GM21786 (cell line): ENCODE data around the gene BRINP3.
"Not testable (repeated sequence)": the region's sequence is repeated elsewhere in the genome, so short reads cannot be mapped to it uniquely, and the experiment has no call there.

Experiments
- ATAC-seq: cut with Tn5 transposase; IDR thresholded peaks from one replicate; pipeline ENCODE4 v1.9.1; 2021; ENCODE audit not compliant: unreplicated experiment

BRINP3 gene

GRCh38 chr1:190477762-190478148 lies at the start of gene BRINP3:
BRINP3 (minus strand) TSS chr1:190477864.
- peak; percentile 10 for ATAC-seq

DNA sequence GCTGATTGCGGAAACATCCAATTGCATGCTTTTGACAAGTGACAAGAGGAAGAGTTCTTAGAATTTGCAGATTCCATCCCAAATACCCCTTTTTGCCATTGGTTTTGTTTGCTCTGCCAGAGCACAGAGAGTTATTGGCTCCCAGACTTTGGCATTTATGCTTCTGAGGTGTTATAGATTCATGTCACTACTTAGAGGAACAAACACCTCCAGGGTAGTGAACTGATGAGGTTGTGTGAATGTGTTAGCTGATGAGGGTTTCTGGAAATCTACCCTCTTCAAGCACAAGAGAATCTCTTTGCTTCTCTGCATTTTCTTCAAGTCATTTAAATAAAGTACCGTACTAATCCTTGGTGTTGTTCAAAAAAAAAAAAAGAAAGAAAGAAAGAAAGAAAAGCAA lies 33.9 kb upstream of the BRINP3 start:
- no peak for ATAC-seq

DNA sequence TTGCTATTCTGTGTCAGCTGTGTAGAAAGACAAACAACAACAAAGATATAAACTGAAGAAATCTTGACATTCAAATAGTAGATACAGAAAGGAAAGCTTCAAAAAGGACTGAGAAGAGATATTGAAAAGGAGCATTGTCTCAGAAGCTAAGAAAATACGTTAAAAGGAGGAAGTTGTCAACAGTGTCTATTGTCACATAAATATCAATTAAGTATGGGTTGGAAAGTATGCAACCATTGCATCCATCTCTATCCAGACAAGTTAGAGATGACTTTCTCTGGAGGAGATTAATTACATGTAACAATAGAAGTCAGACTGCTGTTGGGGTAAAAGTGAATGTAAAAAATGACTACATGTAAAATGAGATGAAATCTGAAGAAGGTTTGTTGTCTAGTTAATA lies 29.7 kb upstream of the BRINP3 start:
- ATAC-seq = no peak

DNA sequence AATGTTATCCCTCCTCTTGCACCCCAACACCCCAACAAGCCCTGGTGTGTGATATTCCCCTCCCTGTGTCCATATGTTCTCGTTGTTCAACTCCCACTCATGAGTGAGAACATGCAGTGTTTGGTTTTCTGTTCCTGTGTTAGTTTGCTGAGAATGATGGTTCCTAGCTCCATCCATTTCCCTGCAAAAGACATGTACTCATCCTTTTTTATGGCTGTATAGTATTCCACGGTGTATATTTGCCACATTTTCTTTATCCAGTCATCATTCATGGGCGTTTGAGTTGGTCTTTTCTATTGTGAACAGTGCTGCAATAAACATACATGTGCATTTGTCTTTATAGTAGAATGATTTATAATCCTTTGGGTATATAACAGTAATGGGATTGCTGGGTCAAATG lies 26.9 kb upstream of the BRINP3 start:
- not testable (repeated sequence) for ATAC-seq

- no peak for ATAC-seq
Observed at GRCh38 chr1:190497565-190497964, 19.9 kb upstream of the BRINP3 start.

GRCh38 chr1:190494451-190494850 lies 16.8 kb upstream of the BRINP3 start:
- ATAC-seq = no peak

- ATAC-seq = no peak
Observed at GRCh38 chr1:190491404-190491803, 13.7 kb upstream of the BRINP3 start.

DNA sequence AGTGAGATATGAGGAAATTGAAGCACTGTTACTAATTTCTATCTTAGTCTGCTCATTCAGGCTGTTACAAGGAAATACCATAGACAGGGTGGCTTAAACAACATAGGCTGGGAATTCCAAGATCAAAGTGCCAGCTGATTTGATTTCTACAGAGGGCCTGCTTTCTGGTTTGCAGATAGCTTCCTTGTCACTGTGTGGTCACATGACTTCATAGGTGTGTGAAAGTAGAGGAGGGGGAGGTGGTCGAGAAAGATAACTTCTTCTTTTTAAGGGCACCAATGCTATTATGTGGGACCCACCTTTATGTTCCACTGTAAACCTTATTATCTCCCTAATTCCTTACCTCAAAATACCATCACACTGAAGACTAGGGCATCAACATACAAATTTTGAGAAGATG lies 6.4 kb upstream of the BRINP3 start:
- no peak for ATAC-seq

GRCh38 chr1:190480231-190480630 lies 2.6 kb upstream of the BRINP3 start:
- ATAC-seq = no peak

DNA sequence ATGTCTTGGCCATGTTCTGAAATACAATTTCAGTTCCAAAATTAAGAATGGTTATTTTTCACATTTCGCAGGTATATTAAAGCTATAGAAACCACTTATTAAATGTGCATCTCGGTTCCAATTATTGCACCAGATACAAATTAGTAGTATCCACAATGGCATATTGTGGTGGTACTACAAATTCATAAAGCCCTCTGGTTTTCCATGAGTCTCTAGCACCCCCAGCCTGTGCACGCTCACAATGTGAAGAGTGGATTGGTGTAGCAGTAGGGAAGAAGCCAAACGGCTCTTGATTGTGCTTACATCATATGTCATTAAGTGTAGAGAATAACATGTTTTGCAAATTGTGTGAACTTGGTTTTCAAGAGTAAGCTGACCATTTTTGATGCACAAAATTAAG lies 1.9 kb upstream of the BRINP3 start:
- ATAC-seq = no peak

DNA sequence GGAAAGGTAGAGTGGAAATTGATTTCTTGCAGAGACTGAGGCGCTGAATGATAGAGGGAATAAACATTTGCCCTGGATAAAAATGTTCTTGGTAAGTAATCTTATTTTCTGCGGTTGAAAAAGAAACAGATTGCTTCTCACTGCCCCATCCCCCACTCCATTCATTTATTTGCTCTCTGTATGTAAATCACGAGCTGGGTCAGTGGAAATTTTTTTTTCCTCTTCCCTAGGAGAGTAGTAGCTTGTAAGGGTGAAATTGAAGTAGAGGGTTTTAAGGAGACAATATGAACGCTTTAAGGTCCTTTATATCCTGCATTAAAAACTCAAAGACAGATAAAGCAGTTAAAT lies 1.4 kb upstream of the BRINP3 start:
- ATAC-seq = no peak

GRCh38 chr1:190478149-190479049 lies 735 bp upstream of the BRINP3 start:
- ATAC-seq = peak; percentile 39

DNA sequence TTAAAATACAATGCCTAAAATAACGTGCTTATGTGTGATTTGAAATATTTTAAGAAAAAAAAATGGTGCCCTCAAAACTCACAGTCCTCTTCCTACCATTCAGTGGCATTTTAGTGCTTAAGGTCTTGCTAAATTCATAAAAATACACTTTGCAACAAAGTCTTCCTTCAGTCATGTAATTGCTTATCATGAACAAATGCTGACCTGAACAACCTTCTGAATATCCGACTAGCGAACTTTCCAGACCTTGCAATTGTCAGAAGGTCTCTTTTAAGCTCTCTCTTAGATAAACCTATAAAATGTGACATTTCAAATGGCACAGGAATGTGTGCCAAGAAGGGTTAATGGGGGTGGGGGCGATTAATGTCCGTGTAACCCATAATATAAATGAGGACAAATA lies 858 bp downstream of the BRINP3 start:
- no peak for ATAC-seq

DNA sequence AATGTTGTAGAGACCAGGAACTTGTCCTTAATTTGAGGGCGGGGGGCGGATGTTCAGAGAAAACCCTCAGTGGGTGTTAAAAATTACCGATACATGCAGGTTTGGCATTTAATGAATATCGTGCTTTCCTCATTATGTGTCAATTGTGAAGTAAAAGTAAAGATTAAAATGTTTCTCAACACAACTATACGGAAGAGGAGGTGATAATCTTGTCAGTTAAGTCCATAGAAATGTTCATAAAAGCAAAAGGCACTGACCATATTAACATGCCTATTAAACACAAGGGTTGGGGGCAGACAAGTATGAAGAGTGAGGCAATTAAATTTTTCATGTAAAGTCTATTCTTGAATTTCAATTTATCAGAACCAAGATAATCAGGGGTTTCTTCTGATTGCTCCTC lies 1.3 kb downstream of the BRINP3 start:
- no peak for ATAC-seq

DNA sequence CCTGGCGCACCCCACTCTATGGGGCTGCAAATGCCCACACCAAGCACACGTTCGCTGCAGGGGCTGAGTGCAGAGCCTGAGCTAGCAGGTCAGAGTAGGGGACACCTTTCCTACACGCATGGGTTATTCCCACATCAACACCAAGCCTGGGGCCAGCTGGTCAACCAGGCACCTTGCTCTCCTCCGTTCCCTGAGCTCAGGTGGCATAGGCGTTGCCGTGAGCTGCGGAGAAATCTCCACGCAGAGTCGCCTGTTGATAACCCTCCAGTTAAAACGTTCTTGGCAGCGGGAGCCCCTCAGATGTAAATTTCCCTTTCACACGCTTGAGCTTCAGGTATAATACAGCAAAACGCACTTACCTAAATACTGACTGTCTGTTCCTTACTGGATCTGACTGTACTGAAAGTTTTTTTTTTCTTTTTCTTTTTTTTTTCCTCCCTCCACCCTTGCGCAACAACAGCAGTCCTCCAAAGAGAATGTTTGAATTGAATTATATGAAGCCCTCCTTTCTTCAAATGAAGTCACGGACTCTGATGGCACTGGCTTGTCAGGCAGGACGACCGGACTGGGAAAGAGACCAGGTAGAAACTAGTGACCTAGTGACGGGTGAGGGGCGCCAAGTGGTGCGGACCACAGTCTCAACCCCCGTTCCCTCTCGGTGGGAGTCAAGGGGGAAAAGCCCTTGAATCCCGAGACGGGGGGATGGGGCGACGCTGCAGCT lies 2.1 kb downstream of the BRINP3 start:
- no peak for ATAC-seq

DNA sequence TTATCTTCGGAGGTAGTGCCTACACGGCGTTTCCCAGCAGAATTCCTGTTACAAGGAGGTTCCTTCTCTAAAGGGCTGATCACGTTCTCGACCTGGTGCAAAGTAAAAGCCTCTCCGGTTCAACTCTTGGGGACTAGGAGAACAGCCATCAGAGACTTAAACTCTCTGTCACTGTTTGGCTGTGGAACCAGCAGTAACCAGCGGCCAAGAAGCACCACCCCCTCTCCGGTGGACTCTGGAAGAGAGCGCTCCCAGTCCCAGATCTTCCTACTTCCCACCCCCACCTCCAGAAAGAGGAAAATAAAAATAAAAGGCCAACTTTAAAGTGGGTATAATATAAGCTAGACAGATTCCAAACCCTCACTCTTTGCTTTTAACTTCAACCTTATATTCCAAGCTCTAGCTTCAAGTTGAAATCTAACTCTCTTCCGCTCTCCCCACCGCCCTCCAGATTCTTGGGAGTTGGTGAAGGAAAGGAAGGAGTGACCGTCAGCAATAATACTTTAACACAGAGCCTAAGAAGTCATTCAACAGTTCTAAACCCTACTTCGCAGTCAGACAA lies 2.9 kb downstream of the BRINP3 start:
- no peak for ATAC-seq

GRCh38 chr1:190474010-190474409 lies 3.7 kb downstream of the BRINP3 start:
- ATAC-seq = no peak

DNA sequence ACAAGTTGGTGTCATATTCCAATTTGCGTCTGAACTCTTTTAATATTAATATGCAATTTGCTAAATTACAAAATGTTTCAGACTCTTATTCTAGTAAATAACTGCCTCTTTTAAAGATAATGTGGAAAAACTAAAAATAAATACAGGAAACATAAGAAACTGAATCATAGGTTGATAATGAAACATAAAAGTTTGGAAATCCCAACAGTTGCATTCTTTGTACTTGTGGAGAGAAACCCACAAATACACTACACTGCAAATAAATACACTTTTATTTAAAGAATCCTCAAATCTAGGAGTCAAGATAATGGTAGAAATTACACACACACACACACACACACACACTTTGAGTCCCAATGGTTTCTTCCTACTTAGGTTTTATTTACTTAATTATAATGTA lies 5.2 kb downstream of the BRINP3 start:
- no peak for ATAC-seq

GRCh38 chr1:190472042-190472441 lies 5.6 kb downstream of the BRINP3 start:
- no peak for ATAC-seq

DNA sequence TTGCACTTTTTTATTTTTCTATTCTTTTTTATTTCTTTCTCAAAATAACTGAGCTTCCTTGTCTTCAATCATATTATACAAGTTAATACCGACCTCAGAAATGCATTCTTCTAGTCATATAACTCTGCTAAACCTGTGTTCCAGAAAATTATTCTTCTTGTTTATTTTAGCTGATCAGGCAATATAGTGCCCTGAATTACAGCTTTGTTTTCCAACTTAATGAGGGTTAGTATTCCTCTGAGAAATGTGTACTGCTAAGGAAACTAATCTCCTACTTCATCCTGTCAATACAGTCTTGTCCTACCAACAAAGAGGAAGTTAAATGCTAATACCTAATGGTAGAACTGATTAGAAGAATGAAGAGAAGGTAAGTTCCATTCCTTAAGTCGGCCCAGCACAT lies 13.0 kb downstream of the BRINP3 start:
- no peak for ATAC-seq

DNA sequence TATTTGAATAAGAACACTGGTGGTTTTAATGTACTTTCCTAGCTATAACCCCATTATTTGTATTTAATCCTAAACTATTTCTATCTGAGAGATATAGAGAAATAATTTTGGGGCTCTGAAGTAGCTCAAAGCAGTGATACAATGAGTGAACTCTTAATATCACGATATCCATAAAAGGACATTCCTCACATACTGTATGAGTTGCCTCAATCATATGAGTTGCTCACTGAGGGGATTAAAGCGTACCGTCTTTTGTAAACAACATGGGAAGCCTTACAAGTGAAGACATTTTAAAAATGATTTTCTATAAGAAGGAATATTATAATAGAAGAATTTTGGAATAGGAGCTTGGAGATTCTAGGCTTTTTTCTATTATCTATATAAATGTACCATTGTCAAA lies 21.5 kb downstream of the BRINP3 start:
- ATAC-seq = no peak

- no peak for ATAC-seq
Observed at GRCh38 chr1:190455631-190456030, 22.0 kb downstream of the BRINP3 start.
